Measurements from ENCODE around the gene DIAPH2. TPM values are rescaled to one million over a fixed set of nuclear protein-coding genes. Genes with fewer than 3 reads are reported as not detected.

DIAPH2 gene
- total RNA-seq, 1 donor from 2014 or later, result 20.5 TPM

GRCh38 chrX:96753230-96753629 is 68.6 kb downstream of the DIAPH2 start:
- TF ChIP-seq CTCF (IDR thresholded peaks at IDR 0.05), result no peak
- no peak for DNase-seq
- peaks cover 7% of the 10 kb centered on the region for H3K36me3 Mint-ChIP-seq (ENCODE audit: low read depth)
- intact Hi-C loops (cut with micrococcal nuclease), result no loop called here
- ChIA-PET CTCF (no interaction called here), POLR2A (no interaction called here)
- no peak overlapping the region for H3K27ac Mint-ChIP-seq
- no peaks in the 10 kb centered on the region for H3K27me3 Mint-ChIP-seq
- no peaks in the 10 kb centered on the region for H3K9me3 Mint-ChIP-seq
- H3K4me3 Mint-ChIP-seq, result no peak overlapping the region
- no peaks in the 10 kb centered on the region for H3K4me1 Mint-ChIP-seq
- ATAC-seq (ENCODE audit: low read depth), result no peak

GRCh38 chrX:96756491-96756890 is 71.8 kb downstream of the DIAPH2 start:
- no peak overlapping the region for H3K4me3 Mint-ChIP-seq
- peaks cover 10% of the 10 kb centered on the region for H3K36me3 Mint-ChIP-seq (ENCODE audit: low read depth)
- no peaks in the 10 kb centered on the region for H3K9me3 Mint-ChIP-seq
- POLR2A ChIA-PET, result no interaction called here
- no peaks in the 10 kb centered on the region for H3K4me1 Mint-ChIP-seq
- CTCF ChIA-PET, result no interaction called here
- TF ChIP-seq CTCF (IDR thresholded peaks at IDR 0.05), result no peak
- ATAC-seq (ENCODE audit: low read depth) (no peak), DNase-seq (no peak)
- intact Hi-C loops (cut with micrococcal nuclease), result no loop called here
- no peak overlapping the region for H3K27ac Mint-ChIP-seq
- H3K27me3 Mint-ChIP-seq, result no peaks in the 10 kb centered on the region

GRCh38 chrX:96761566-96761965 is 76.9 kb downstream of the DIAPH2 start:
- Mint-ChIP-seq H3K4me3 (no peak overlapping the region), H3K27ac (no peak overlapping the region), H3K9me3 (no peaks in the 10 kb centered on the region), H3K36me3 (ENCODE audit: low read depth) (peaks cover 3% of the 10 kb centered on the region), H3K27me3 (no peaks in the 10 kb centered on the region), H3K4me1 (peaks cover 11% of the 10 kb centered on the region)
- ChIA-PET CTCF (interaction anchor here (1.6 kb wide), 1 partner anchor 9 kb away, joined by 4 read pairs; no protein-coding TSS in a partner anchor), POLR2A (no interaction called here)
- DNase-seq, result no peak
- ATAC-seq (ENCODE audit: low read depth), result no peak
- TF ChIP-seq CTCF (IDR thresholded peaks at IDR 0.05), result no peak
- intact Hi-C loops (cut with micrococcal nuclease), result no loop called here

- peaks cover 4% of the 10 kb centered on the region for H3K36me3 Mint-ChIP-seq (ENCODE audit: low read depth)
- no peak overlapping the region for H3K27ac Mint-ChIP-seq
- no peak for TF ChIP-seq CTCF (IDR thresholded peaks at IDR 0.05)
- intact Hi-C loops (cut with micrococcal nuclease), result no loop called here
- H3K9me3 Mint-ChIP-seq, result no peaks in the 10 kb centered on the region
- no peak for DNase-seq
- POLR2A ChIA-PET, result no interaction called here
- CTCF ChIA-PET, result no interaction called here
- no peak for ATAC-seq (ENCODE audit: low read depth)
- H3K4me3 Mint-ChIP-seq, result no peak overlapping the region
- peaks cover 11% of the 10 kb centered on the region for H3K4me1 Mint-ChIP-seq
- no peaks in the 10 kb centered on the region for H3K27me3 Mint-ChIP-seq
Measured at GRCh38 chrX:96763608-96764007, 79.0 kb downstream of the DIAPH2 start.

- peaks cover 4% of the 10 kb centered on the region for H3K36me3 Mint-ChIP-seq (ENCODE audit: low read depth)
- H3K27me3 Mint-ChIP-seq, result no peaks in the 10 kb centered on the region
- no peak overlapping the region for H3K4me3 Mint-ChIP-seq
- CTCF ChIA-PET, result no interaction called here
- DNase-seq, result no peak
- peaks cover 11% of the 10 kb centered on the region for H3K4me1 Mint-ChIP-seq
- no peak for TF ChIP-seq CTCF (IDR thresholded peaks at IDR 0.05)
- no peaks in the 10 kb centered on the region for H3K9me3 Mint-ChIP-seq
- H3K27ac Mint-ChIP-seq, result peak overlapping the region; percentile 19
- intact Hi-C loops (cut with micrococcal nuclease), result no loop called here
- POLR2A ChIA-PET, result no interaction called here
- ATAC-seq (ENCODE audit: low read depth), result peak; percentile 31
Measured at GRCh38 chrX:96764864-96765263, 80.2 kb downstream of the DIAPH2 start.

Measured in activated B cell treated with CpG ODN at 0.5 μM for 24 hours (primary cell).